AG10803 (cell line): ENCODE results near the gene PPP2R1A.

ENCODE experiments used
- DNase-seq: peaks from one replicate; pipeline ENCODE4 v3.0.0; 2010; ENCODE audit warnings: low read depth
- H3K4me3 ChIP-seq: 2 replicates; pipeline ENCODE4 v1.5.1; 2011; ENCODE audit warnings: mild to moderate bottlenecking, low read length, control low read depth
- TF ChIP-seq, protein P1 (sequence below): conservative IDR thresholded peaks from 2 replicates; pipeline ENCODE4 v1.5.1; 2011; ENCODE audit warnings: mild to moderate bottlenecking, low read length, control low read depth, inconsistent platforms

PPP2R1A gene

GRCh38 chr19:52274191-52274590 is 84.3 kb downstream of the PPP2R1A start:
- H3K4me3 ChIP-seq: no peak overlapping the region
- TF ChIP-seq, protein P1, sequence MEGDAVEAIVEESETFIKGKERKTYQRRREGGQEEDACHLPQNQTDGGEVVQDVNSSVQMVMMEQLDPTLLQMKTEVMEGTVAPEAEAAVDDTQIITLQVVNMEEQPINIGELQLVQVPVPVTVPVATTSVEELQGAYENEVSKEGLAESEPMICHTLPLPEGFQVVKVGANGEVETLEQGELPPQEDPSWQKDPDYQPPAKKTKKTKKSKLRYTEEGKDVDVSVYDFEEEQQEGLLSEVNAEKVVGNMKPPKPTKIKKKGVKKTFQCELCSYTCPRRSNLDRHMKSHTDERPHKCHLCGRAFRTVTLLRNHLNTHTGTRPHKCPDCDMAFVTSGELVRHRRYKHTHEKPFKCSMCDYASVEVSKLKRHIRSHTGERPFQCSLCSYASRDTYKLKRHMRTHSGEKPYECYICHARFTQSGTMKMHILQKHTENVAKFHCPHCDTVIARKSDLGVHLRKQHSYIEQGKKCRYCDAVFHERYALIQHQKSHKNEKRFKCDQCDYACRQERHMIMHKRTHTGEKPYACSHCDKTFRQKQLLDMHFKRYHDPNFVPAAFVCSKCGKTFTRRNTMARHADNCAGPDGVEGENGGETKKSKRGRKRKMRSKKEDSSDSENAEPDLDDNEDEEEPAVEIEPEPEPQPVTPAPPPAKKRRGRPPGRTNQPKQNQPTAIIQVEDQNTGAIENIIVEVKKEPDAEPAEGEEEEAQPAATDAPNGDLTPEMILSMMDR: no peak
- DNase-seq: no peak

DNA sequence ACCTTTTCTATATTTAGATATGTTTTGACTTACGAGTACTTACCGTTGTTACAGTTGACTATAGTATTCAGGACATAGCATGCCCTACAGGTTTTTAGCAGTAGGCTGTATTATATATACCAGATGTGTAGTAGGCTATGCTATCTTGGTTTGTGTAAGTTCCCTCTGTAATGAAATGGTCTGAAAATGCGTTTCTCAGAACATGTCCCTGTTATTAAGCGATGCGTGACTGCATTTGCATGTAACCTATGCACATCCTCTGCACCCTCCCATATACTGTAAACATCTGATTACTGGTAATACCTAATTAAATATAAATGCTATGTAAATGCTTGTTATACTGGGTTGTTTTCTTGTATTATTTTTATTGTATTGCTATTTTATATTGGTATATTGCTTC is 86.1 kb downstream of the PPP2R1A start:
- no peak for DNase-seq
- TF ChIP-seq, protein P1: no peak
- H3K4me3 ChIP-seq: no peak overlapping the region

DNA sequence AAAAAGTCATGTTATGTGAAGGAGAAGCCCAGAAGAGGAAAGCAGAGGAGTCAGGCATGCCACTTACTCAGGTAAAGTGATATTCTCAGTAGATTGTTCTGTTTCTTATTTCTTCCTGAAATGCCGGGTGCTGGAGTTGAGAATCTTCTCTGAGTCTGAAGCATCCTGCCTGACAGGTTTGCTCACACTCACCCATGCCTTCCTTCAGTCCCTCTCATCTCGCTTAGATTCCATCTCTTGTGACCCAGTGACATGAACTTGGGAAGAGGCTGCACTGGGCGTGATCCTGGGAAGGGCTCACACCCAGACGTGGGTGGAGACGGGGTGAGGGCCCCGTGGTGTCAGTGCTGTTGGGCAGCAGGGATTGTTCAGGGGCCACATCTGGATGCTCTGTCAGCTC is 87.6 kb downstream of the PPP2R1A start:
- TF ChIP-seq, protein P1: no peak
- no peak overlapping the region for H3K4me3 ChIP-seq

More for the DNA sequence above, 87.6 kb downstream of the PPP2R1A start:
- DNase-seq: no peak
